KOPT-K1 (cell line): ENCODE data around the gene OR5F1.

Source experiments
- H3K27ac ChIP-seq: fragments of 200-600 bp; sonication (generic); 2 replicates; pipeline ENCODE4 v1.5.1; 2016; ENCODE audit warnings: antibody characterized with exemption, mild to moderate bottlenecking, low read depth, low read length; ENCODE audit not compliant: poor library complexity, severe bottlenecking
- H3K36me3 ChIP-seq: fragments of 200-600 bp; sonication (generic); 2 replicates; pipeline ENCODE4 v1.5.1; 2017; ENCODE audit warnings: antibody characterized with exemption, mild to moderate bottlenecking, low read length, moderate library complexity; ENCODE audit not compliant: insufficient read depth
- H3K9me3 ChIP-seq: fragments of 200-600 bp; sonication (generic); 2 replicates; pipeline ENCODE4 v1.5.1; 2017; ENCODE audit warnings: antibody characterized with exemption, low read length, mild to moderate bottlenecking; ENCODE audit not compliant: insufficient read depth, poor library complexity, severe bottlenecking

The OR5F1 gene

DNA sequence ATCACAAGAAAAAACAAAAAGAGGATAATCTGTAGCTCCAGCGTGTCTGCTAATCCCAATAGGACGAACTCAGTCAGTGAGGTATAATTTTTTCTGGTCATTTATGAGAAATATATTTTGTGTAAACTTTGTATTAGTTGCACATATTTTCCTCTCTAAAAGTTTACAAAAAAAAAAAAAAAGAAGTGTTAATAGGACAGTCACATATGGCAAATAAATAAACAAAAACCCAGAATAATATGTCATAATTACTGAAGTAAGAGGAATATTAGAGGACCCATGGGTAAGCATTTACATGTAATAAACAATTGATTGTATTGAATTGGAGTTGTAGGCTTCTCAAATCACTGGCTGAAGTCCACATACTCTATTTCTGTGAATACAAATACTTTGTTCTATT lies at the start of gene OR5F1:
OR5F1 (minus strand) TSS at position 101 of the 400 bp plus-strand sequence; CDS start at position 101, 0 bp downstream.
- H3K9me3 ChIP-seq = no peaks in the 10 kb centered on the region
- H3K36me3 ChIP-seq = no peaks in the 10 kb centered on the region

DNA sequence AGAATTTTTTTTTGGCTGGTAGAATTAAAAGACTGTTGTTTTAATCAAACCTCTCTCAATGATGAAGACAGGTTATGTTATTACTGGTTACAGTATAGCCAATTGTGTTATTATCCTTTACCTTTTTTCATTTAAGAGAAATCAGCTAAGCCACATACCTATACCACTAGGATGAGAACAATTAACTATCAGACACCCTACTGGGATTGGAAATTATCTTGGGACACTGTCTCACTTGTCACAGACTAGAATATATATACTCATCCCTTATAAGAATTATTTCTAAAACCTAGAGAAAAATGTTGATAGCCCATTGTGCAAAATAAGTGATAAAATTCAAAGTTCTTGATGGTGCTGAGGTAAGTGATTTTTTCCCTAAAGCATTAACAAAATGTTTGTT lies 32.9 kb upstream of the OR5F1 start, which contains the start of gene OR5AS1:
OR5AS1 (plus strand) TSS at position 301 of the 400 bp plus-strand sequence. CDS start 2,765 bp downstream, outside the sequence.
- no peaks in the 10 kb centered on the region for H3K36me3 ChIP-seq
- no peak within 1 kb of the TSS for H3K27ac ChIP-seq
- H3K9me3 ChIP-seq = no peaks in the 10 kb centered on the region

More for the DNA sequence above, at the start of gene OR5F1:
- H3K27ac ChIP-seq = no peak within 1 kb of the TSS

DNA sequence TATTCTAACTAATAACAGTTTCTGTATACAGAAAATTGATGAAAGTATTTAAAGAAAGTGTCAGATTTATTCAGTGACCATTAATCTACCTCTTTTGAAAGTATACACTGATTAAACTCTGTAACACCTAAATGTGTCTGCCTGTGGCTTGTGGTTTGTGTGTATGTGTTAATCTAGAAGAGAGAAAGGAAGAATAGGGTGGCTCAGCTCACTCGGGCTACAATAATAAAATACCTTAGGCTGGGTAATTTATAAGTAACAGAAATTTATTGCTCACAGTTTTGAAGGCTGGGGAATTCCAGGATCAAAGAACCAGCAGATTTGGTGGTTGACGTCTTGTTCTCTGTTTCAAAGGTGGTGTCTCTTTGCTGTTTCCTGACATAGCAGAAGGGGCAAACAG lies 19.4 kb upstream of the OR5F1 start:
- H3K36me3 ChIP-seq = no peaks in the 10 kb centered on the region
- H3K9me3 ChIP-seq = no peaks in the 10 kb centered on the region
- no peak overlapping the region for H3K27ac ChIP-seq

DNA sequence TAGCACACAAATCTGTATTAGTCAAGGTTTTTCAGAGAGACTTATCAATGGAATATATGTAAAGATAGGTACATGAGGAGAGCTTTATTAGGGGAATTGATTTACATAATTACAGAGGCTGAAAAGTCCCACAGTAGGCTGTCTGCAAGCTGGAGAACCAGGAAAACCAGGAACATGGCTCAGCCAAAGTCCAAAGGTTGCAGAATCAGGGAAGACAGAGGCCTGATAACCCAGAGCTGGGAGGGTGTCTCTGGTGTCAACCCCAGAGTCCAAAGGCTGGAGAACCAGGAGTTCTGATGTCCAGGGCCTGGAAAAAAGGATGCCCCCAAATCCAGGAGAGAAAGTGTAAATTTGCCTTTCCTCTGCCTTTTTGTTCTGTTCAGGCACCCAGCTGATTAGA lies 16.3 kb upstream of the OR5F1 start:
- H3K27ac ChIP-seq = no peak overlapping the region
- H3K9me3 ChIP-seq = no peaks in the 10 kb centered on the region
- H3K36me3 ChIP-seq = no peaks in the 10 kb centered on the region

DNA sequence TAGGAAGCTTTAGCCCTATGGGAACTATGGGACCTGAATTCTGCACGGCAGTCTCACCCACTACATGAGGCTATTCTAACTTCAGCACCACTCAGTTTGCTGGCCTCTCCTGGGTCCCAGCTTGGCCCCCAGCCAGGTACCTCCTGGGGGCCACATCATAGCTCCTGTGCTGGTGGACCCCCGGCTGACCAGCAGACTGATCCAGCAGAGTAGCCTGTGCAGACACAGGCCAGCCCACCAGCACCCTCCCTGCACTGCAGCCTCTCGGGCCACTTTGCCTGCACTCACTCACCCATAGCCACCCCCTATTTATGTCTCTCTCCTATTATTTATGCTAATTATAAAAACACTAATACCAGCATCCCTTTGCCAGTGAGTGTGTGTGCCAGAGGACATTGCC lies 23.5 kb downstream of the OR5F1 start:
- H3K27ac ChIP-seq = no peak overlapping the region
- no peaks in the 10 kb centered on the region for H3K36me3 ChIP-seq
- no peaks in the 10 kb centered on the region for H3K9me3 ChIP-seq

DNA sequence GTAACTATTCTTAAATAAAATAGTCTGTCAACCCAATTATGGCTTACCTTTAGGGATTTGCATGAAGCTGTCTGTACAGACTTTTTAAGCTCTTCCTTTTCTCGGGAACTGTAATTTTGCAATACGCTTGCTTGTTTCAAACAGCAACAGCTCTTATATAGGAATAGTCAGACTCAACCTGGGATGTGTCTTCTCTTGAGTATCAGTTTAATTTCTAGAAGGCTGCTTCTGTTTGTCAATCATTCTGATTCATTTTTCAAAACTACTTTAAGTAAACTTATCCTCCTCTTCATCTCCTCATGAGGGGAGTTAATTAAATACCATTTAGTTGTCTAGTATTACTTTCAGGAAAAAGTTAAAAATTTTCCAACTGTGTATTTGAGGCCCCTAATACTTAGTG lies 24.6 kb downstream of the OR5F1 start, which contains the start of gene OR10AG1:
OR10AG1 (minus strand) TSS at position 101 of the 400 bp plus-strand sequence; CDS start at position 63, 38 bp downstream.
- H3K27ac ChIP-seq = no peak within 1 kb of the TSS
- no peaks in the 10 kb centered on the region for H3K36me3 ChIP-seq
- no peaks in the 10 kb centered on the region for H3K9me3 ChIP-seq

DNA sequence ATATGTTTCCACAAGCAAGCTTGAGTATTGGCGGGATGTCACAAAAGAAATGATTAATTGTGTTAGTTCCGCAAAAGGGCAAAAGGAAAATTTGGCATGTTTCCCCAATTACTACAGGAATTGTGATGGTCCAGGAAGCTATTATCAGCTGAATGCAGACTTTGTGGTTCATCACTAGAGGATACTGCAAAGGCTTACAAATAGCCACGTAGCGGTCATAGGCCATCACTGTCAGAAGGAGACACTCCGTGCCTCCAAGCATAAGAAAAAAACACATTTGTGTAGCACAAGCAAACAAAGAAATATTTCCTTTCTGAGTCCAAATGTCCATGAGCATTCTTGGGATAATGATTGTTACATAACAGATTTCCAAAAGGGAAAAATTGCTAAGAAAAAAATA lies 26.5 kb downstream of the OR5F1 start:
- no peaks in the 10 kb centered on the region for H3K9me3 ChIP-seq

DNA sequence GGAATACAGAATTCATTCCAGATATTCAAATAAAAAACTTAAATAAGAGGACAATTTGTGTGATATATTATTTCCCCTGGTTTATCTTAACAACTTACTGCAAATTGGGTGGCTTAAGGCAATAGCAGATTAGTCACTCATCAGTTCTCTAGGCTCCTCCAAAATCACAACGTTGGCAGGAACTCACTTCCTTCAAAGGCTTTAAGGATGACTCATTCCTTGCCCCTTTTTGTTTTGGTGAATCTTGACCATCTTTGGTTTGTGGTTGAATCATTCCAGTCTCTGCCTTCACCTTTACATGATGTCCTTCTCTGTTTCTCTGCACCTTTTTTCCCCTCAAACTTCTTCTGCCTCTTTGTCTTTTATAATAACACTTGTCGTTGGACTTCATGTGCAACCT lies 28.0 kb downstream of the OR5F1 start:
- H3K27ac ChIP-seq = no peak overlapping the region
- H3K9me3 ChIP-seq = no peaks in the 10 kb centered on the region
- no peaks in the 10 kb centered on the region for H3K36me3 ChIP-seq

More for the DNA sequence above, 26.5 kb downstream of the OR5F1 start:
- H3K27ac ChIP-seq = no peak overlapping the region
- H3K36me3 ChIP-seq = no peaks in the 10 kb centered on the region

DNA sequence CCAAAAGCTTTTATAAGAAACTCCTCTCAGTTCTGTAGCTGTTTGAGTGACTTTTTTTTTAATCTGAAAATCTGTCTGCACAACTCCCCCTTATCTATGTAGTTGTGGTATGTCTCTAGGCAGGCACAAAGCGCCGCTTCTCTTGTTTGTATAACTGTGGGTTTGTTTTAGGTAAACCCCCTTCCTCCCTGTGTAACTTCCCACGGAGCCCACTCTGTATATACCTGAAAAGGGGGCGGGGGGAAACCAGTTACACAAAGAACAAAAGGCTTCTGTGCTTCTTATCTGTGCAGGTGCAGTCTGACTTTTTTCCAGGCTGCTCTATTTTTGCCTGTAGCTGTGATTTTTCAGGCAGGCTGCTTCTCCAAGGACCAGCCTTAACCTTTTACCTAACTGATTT lies 37.9 kb downstream of the OR5F1 start:
- no peak overlapping the region for H3K27ac ChIP-seq
- H3K9me3 ChIP-seq = no peaks in the 10 kb centered on the region
- no peaks in the 10 kb centered on the region for H3K36me3 ChIP-seq

DNA sequence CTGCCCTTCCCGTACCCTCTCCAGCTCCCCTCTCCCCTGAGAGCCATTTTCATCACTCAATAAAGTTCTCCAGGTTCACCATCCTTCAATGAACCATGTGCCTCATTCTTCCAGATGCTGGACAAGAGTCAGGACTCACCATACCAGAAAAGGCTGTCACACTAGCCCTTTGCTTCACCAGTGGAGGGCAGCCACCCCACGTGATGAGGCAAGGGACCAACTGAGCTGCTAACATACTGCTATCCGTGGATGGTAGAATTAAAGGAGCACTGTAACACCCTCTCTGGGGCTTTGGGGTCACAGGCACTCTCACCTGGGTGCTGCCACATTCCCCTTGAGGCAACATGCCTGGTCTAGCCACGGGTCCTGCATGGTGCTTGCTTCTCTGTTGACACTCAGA lies 45.1 kb downstream of the OR5F1 start:
- H3K9me3 ChIP-seq = no peaks in the 10 kb centered on the region
- no peak overlapping the region for H3K27ac ChIP-seq
- no peaks in the 10 kb centered on the region for H3K36me3 ChIP-seq
